Thyroid gland (tissue), 4 donors: ENCODE measurements around the gene PLAAT3.

ENCODE experiments used
- POLR2A ChIP-seq, 2 donors: fragments of 450-650 bp; IDR thresholded peaks; one replicate each; pipeline ENCODE4 v1.6.1; 2017; ENCODE audit warnings: antibody characterized with exemption in 2 of 2, mild to moderate bottlenecking in 2 of 2, moderate library complexity in 1 of 2
- TF ChIP-seq, protein P1 (sequence below), 6 experiments: fragments of 200-600 bp in 3 of 6; fragments of 450-650 bp in 3 of 6; sonication (generic) in 3 of 6; IDR thresholded peaks; one replicate each; pipeline ENCODE4 v1.5.1; 2016 to 2019; ENCODE audit warnings: antibody characterized with exemption in 6 of 6, mild to moderate bottlenecking in 2 of 6, inconsistent platforms in 1 of 6, moderate library complexity in 1 of 6

DNA sequence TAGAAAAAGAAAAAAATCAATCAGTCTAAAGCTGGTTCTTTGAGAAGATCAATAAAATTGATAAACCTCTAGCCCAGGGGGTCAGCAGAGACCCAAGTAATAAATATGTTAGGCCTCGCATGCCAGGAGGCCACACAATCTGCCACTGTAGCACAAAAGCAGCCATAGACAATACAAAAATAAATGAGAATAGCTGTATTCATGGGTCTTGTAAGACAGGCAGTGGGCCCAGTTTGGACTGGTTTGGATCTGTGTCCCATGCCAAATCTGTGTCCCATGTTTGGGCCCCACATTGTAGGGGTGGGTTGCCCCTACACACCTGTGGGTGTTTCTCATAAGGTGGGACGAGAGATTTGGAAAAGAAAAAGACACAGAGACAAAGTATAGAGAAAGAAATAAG, 84.2 kb downstream of the PLAAT3 start:
- TF ChIP-seq, protein P1, sequence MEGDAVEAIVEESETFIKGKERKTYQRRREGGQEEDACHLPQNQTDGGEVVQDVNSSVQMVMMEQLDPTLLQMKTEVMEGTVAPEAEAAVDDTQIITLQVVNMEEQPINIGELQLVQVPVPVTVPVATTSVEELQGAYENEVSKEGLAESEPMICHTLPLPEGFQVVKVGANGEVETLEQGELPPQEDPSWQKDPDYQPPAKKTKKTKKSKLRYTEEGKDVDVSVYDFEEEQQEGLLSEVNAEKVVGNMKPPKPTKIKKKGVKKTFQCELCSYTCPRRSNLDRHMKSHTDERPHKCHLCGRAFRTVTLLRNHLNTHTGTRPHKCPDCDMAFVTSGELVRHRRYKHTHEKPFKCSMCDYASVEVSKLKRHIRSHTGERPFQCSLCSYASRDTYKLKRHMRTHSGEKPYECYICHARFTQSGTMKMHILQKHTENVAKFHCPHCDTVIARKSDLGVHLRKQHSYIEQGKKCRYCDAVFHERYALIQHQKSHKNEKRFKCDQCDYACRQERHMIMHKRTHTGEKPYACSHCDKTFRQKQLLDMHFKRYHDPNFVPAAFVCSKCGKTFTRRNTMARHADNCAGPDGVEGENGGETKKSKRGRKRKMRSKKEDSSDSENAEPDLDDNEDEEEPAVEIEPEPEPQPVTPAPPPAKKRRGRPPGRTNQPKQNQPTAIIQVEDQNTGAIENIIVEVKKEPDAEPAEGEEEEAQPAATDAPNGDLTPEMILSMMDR (IDR thresholded peaks at IDR 0.05): no peak
- no peak for TF ChIP-seq POLR2A (IDR thresholded peaks at IDR 0.05)
